ENCODE measurements around the gene EXOC2. TPM values are rescaled to one million over a fixed set of nuclear protein-coding genes. Genes with fewer than 3 reads are reported as not detected.
A peak's percentile ranks its signal among the peaks of the same experiment; 100 is the strongest.

The EXOC2 gene
- total RNA-seq, 4 donors from 2014 or later: 10.3 to 23.9 (median 19.1) TPM

- Histone ChIP-seq H3K36me3 (no peaks in the 10 kb centered on the region), H3K27me3 (no peaks in the 10 kb centered on the region), H3K27ac (no peak overlapping the region), H3K4me1 (peaks cover 0 to 9% (median 4%) of the 10 kb centered on the region in 4 donors), H3K4me3 (no peak overlapping the region), H3K9me3 (no peaks in the 10 kb centered on the region)
- TF ChIP-seq CTCF (IDR thresholded peaks at IDR 0.05) (no peak), POLR2A (IDR thresholded peaks at IDR 0.05) (no peak)
- DNase-seq: no peak
Measured at GRCh38 chr6:475314-475713, 217.6 kb downstream of the EXOC2 start.

GRCh38 chr6:474453-475185 is 218.3 kb downstream of the EXOC2 start:
- peak in 2 of 3 donors; percentile 86 to 93 for DNase-seq
- no peak for TF ChIP-seq CTCF (IDR thresholded peaks at IDR 0.05)
- TF ChIP-seq POLR2A (IDR thresholded peaks at IDR 0.05): no peak
- Histone ChIP-seq H3K27me3 (no peaks in the 10 kb centered on the region), H3K4me3 (no peak overlapping the region), H3K4me1 (peaks cover 0 to 9% (median 4%) of the 10 kb centered on the region in 4 donors), H3K9me3 (no peaks in the 10 kb centered on the region), H3K27ac (peak overlapping the region in 2 of 4 donors; percentile 39 to 42), H3K36me3 (no peaks in the 10 kb centered on the region)

GRCh38 chr6:473768-474452 is 219.0 kb downstream of the EXOC2 start:
- DNase-seq: no peak
- H3K27ac ChIP-seq: peak overlapping the region in 1 of 4 donors; percentile 42
- no peaks in the 10 kb centered on the region for H3K36me3 ChIP-seq
- no peaks in the 10 kb centered on the region for H3K27me3 ChIP-seq
- H3K9me3 ChIP-seq: no peaks in the 10 kb centered on the region
- TF ChIP-seq POLR2A (IDR thresholded peaks at IDR 0.05) (no peak), CTCF (IDR thresholded peaks at IDR 0.05) (no peak)
- H3K4me1 ChIP-seq: peaks cover 0 to 9% (median 4%) of the 10 kb centered on the region in 4 donors
- H3K4me3 ChIP-seq: no peak overlapping the region

GRCh38 chr6:473356-473755 is 219.6 kb downstream of the EXOC2 start:
- H3K4me3 ChIP-seq: no peak overlapping the region
- no peaks in the 10 kb centered on the region for H3K27me3 ChIP-seq
- H3K4me1 ChIP-seq: peaks cover 0 to 9% (median 4%) of the 10 kb centered on the region in 4 donors
- H3K27ac ChIP-seq: no peak overlapping the region
- TF ChIP-seq POLR2A (IDR thresholded peaks at IDR 0.05): no peak
- no peak for TF ChIP-seq CTCF (IDR thresholded peaks at IDR 0.05)
- no peaks in the 10 kb centered on the region for H3K36me3 ChIP-seq
- no peak for DNase-seq
- H3K9me3 ChIP-seq: no peaks in the 10 kb centered on the region

GRCh38 chr6:470901-471448 is 222.0 kb downstream of the EXOC2 start:
- TF ChIP-seq CTCF (IDR thresholded peaks at IDR 0.05) (no peak), POLR2A (IDR thresholded peaks at IDR 0.05) (no peak)
- Histone ChIP-seq H3K4me3 (peak overlapping the region in 1 of 4 donors; percentile 13), H3K36me3 (no peaks in the 10 kb centered on the region), H3K27me3 (no peaks in the 10 kb centered on the region), H3K9me3 (no peaks in the 10 kb centered on the region), H3K27ac (no peak overlapping the region), H3K4me1 (peaks cover 0 to 9% (median 4%) of the 10 kb centered on the region in 4 donors)
- DNase-seq: peak in 1 of 3 donors; percentile 51

All from Peyer's patch (tissue), 4 donors.